Stimulated activated CD8-positive, alpha-beta memory T cell treated with anti-CD3 and anti-CD28 coated beads, Interleukin-7, amount 100 ng/mL, for 24 hours (primary cell): ENCODE results near the gene CALHM1.

Source experiments
- DNase-seq: peaks from one replicate; pipeline ENCODE4 v3.0.0-alpha.2; 2020; ENCODE audit warnings: low read depth

Gene CALHM1

DNA sequence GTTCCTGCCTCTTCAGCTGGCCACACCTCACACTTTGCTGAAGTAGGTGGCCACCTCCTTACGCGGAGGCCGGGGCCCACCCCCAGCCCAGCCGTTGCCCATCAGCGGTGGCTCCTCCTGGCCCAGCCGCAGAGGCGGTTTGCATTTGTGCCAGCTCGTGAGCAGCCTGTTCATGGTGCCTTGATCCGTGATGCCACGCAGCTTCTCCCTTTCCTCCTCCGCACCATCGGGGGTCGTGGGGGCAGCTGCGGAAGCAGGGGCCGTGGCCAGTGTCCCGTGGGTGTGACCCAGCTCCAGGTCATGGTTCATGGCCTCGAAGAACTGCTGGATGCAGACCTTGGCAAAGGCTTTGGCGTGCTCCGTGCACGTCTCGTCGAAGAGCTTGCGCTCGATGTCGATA, 3.5 kb downstream of the CALHM1 start:
- no peak for DNase-seq

DNA sequence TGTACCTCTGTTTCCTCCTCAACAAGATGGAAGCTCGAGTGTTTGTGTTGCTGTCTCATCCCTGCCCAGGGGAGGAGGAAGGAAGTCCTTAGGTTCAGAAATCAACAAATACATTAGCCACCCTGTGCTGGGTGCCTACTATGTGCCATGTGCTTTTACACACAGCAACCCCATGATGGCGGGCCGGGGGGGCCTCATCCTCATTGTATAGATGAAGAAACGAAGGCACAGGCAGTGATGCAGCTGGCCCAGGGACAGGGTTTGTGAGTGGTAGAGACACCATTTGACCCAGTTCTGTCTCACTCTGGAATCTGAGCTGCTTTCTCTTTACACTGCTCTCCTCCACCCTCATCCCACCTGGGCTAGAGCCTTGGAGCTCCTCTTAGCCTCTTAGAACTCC, 4.7 kb downstream of the CALHM1 start:
- DNase-seq, result no peak

DNA sequence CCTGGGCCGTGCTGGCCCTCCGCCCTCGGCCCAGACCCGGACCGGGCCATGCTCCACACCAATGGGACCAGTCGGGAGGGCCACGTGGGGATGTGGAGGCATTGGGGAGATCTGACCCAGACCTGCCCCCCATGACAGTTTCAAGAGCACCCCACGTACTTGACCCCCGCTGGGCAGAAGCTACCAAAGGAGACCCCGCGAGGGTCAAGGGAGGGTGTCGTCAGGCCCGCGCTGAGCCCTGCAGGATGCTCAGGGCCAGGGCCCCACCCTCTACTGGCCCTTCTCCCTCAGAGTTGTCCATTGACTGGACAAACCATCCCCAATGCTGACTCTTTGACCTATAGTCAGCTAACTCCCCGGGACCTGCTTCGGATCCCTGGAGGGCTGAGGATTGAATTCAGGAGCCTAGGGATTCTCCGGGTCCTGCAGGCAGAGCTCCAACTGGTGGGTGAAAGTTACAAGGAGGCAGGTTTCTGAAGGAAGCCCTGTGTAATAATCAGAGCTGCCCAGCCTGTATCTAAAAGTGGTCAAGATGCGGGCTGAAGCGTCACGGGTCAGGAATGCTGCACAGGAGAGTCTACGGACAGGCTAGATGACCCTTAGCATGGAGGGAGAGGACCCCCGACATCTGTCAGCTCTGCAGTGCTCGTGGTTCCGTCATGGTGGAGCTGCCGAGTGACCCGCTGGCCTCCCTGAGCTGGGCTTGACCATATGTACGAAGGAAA, 6.0 kb downstream of the CALHM1 start:
- no peak for DNase-seq

DNA sequence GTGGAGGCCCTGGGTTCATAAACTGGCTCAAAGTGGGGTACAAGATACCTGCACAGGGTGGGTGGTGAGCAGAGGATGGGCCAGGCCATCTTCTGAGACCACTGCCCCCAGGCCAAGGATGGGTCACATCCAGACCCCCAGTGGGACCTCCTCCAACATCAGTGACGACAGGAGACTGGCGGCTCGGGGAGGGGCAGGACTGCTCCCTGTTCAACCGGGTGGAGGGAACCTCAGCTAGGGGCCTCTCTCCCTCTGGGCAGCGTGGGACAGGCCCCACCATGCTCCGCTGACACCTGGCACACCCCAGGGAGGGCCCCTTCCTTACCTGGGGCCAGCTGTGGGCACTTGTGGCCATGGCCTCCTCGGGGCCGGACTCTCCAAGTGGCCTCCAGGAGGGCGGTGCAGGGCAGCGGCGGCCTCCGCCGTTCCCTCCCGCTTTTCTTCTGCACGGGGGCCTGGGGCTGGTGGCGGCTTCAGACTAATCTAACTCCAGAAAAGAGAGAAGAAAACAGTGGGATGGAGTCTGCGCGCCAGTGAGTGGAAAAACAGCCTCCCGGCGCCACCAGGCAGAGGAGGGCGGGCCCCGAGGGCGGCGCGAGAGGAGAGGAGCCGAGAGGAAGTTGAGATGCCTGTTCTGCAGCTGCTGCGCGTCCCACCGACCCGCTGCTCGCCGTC, 6.7 kb downstream of the CALHM1 start, which contains the start of gene CALHM2:
Gene CALHM2 (minus strand): TSS at position 540 of the 675 bp plus-strand sequence. CDS start 2,429 bp downstream, outside the sequence.
- peak; percentile 26 for DNase-seq

- no peak for DNase-seq
Observed at GRCh38 chr10:103451091-103451813, 7.4 kb downstream of the CALHM1 start.

GRCh38 chr10:103450201-103450695, 8.5 kb downstream of the CALHM1 start:
- no peak for DNase-seq

GRCh38 chr10:103449208-103450144, 9.2 kb downstream of the CALHM1 start:
- DNase-seq, result no peak

DNA sequence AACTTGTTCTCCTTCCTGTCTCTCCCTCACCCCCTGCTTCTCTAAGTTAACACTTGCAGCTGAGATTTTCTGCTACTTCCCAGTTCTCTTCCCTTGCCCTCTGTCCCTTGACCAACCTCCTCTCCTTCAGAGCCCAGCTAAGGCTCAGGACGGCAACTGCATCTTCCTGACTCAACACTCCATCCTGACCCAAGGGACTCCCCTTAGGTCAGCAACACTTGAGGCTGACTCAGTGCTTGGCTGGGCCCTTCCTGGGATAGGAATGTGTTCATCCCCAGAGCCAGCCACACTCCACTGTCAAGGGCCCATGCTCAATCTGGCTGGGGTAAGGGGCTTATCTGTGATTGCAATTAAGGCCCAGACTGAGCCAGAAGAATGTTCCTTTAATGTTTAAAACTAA, 10.0 kb downstream of the CALHM1 start:
- no peak for DNase-seq

DNA sequence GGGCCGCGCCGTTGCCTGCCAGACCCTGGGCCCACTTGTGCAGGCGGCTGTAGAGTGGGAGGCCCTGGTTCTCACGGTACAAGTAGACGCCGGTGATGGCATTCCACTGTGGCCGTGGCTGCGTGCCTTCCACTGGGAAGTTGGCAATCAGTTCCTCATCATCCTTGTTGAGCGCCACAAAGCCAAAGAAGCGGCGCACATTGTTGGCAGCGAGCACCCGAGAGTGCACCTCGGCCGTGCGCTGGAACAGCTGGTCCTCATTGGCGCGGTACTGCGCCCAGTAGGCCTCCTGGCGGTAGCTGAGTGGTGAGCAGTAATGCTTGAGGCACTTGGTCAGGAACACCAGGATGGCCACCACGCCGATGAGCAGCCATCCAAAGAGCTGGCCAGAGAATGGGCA, 11.5 kb downstream of the CALHM1 start:
- DNase-seq, result no peak

DNA sequence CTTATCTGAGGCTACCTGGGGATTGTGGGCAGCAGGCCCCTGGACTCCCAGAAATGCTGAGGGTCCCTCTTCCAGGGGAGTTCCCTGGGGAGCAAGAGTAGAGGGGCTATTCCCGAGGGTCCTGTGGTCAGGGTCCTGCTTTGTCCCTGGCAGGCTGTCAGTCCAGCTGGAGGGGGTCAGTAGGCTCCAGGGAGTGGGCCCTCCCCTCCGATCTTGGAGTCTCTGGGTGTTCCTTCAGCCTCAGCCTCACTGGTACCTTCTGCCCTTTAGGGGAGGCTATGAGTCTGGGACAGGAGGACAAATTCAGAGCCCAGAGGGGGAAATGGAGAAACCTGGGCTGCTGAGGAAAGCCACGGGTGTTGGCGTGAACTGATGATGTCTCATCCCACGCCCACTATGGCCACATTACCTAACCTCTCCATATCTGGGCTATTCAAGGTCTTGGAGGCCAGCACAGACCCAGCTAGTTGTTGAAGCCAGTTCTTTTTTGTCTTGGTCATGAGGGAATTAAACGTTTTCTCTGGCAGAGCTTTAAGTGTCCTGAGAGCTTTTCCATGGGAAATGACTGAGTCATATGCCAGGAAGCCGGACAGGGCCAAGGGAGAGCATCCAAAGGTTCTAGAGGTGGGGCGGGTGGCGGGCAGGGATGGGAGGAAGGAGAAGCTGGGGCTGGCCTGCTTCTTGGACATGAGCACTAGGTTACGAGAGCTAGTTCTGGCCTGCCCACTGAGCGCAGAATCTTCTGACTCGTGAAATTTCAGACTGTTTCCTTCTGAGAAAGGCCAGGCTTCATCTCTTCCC, 12.7 kb downstream of the CALHM1 start:
- no peak for DNase-seq

DNA sequence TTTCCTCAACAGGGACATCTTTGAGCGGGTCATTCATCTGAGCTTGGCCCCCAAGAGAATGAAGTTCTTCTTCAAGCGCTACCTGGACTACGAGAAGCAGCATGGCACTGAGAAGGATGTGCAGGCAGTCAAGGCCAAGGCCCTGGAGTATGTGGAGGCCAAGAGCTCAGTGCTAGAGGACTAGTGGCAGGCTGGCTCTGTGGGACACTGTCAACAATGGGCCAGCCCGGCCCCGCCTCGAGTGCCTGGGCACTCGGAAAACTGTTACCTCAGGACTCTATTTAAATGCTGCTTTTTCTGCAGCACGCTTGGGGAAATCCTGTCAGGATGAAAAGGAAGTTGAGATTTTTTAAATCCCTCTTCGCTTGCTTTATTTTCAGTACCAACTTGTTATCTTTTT, 13.3 kb downstream of the CALHM1 start:
- DNase-seq, result no peak

- DNase-seq, result no peak
Observed at GRCh38 chr10:103444478-103444877, 14.2 kb downstream of the CALHM1 start.

DNA sequence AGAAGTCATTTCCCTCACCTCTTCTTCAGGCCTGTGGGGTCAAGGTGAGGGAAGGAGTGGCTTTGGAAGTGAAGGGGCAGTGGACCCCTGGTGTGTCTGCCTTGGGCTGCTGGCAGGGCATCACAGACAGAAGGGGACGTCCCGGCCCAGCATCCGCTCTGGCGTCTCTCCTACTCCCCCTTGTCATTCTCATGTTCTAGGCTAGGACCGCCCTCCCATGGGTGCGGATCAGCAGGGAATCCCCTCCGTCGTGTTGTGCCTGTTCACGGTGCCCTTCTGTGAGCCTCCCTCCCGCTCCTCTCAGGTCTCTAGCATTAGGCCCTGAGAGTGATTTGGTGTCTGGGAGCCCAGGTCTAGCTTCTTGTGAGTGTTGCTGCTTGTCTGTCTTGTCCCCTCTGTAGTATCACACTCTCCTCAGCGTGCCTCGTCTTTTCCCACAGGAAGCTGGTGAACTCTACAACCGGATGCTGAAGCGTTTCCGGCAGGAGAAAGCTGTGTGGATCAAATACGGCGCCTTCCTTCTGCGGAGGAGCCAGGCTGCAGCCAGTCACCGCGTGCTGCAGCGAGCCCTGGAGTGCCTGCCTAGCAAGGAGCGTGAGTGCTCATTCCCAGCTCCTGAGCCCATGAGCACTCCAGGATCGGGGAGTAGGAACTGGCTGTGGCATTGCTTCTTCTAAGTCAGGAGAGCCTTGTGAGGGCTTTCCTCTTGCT, 15.1 kb downstream of the CALHM1 start:
- no peak for DNase-seq

GRCh38 chr10:103442031-103442461, 16.7 kb downstream of the CALHM1 start:
- DNase-seq, result no peak

DNA sequence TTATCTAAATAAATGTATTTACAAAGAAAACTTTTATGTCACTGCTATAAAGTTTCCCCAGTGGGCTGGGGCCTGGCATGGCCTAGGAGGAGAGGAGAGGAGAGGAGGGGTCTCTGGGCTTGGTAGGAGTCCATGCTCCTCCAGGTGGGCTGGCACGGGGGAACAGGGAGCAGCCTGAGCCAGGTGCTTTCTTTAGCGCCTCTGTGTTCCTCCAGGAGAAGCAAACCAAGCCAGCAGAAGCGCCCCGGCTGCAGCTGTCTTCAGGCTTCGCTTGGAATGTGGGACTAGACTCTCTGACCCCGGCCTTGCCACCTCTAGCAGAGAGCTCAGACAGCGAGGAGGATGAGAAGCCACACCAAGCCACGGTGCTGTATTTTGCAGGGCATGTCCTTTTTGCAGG, 17.1 kb downstream of the CALHM1 start:
- no peak for DNase-seq

DNA sequence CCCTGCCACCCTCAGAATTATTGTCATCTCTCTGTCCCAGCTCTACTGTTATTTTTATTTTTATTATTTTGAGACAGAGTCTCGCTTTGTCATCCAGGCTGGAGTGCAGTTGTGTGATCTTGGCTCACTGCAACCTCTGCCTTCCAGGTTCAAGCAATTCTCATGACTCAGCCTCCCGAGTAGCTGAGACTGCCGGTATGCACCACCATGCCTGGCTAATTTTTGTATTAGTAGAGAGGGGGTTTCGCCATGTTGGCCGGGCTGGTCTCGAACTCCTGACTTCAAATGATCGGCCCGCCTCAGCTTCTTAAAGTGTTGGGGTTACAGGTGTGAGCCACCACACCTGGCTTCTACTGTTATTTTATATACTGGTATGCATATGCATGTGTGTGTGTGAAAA, 17.5 kb downstream of the CALHM1 start:
- no peak for DNase-seq

- DNase-seq, result no peak
Observed at GRCh38 chr10:103440416-103440815, 18.3 kb downstream of the CALHM1 start.

DNA sequence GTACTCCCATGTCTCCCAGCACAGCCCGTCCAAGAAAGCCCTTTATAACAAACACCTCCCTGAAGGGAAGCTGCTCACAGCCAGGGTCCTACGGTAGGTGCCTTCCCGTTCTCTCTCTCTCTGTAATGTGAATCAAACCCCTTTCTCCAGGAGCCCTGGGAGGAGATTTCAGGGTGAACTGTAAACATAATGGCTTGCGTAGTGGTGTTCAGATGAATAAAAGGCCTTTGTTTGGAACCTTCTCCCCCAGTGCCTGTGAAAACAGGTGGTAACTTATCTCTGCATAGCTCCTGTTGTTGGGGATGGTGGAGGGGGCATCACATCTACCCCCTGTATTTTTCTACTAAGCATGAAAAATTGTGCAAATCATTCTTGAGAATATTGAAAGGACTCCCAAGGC, 18.9 kb downstream of the CALHM1 start:
- DNase-seq, result no peak

- no peak for DNase-seq
Observed at GRCh38 chr10:103433858-103434257, 24.8 kb downstream of the CALHM1 start.

DNA sequence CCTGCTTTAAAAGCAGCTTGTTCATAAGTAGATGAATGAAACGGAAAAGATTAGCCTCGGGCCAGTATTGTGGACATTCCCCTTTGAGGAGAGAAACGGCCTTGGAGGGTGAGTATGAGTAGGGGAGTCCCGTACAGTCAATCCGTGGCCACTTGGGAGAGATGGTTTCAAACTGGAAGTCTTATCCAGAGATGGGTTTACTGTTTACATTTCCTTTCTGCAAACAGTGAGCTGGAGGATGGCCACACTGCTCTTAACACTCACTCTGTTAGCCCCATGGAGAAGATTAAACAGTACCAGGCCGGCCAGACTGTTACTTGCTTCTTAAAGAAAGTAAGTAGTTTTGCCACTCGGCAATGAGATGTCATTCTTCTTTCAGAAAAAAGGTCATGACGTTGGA, 26.8 kb downstream of the CALHM1 start:
- DNase-seq, result no peak
